NK-92 treated with Interleukin-12 subunit alpha and Interleukin-12 subunit beta, amount 100 ng/mL, for 24 hours (cell line): ENCODE results near the gene EZR.

Source experiments
- DNase-seq: peaks from one replicate; lab custom pipeline; 2025; lab: John Stamatoyannopoulos, UW

EZR gene

GRCh38 chr6:158760618-158761250, 58.4 kb downstream of the EZR start:
- no peak for DNase-seq

GRCh38 chr6:158759966-158760617, 59.1 kb downstream of the EZR start:
- no peak for DNase-seq

GRCh38 chr6:158758941-158759479, 60.2 kb downstream of the EZR start:
- no peak for DNase-seq

- no peak for DNase-seq
These were observed 60.7 kb downstream of the EZR start for GRCh38 chr6:158758451-158758860.

GRCh38 chr6:158757753-158758090, 61.4 kb downstream of the EZR start:
- DNase-seq = no peak

GRCh38 chr6:158756977-158757752, 62.0 kb downstream of the EZR start:
- no peak for DNase-seq

GRCh38 chr6:158756126-158756525, 63.0 kb downstream of the EZR start:
- no peak for DNase-seq

- DNase-seq = no peak
These were observed 63.5 kb downstream of the EZR start for GRCh38 chr6:158755636-158756035.

GRCh38 chr6:158754738-158755137, 64.4 kb downstream of the EZR start:
- DNase-seq = no peak

- no peak for DNase-seq
These were observed 65.4 kb downstream of the EZR start for GRCh38 chr6:158753811-158754210.

- no peak for DNase-seq
These were observed 66.6 kb downstream of the EZR start for GRCh38 chr6:158752613-158753012.

- no peak for DNase-seq
These were observed 67.2 kb downstream of the EZR start for GRCh38 chr6:158751921-158752320.

- no peak for DNase-seq
These were observed 67.9 kb downstream of the EZR start for GRCh38 chr6:158751224-158751623.

GRCh38 chr6:158744986-158745430, 74.2 kb downstream of the EZR start:
- DNase-seq = no peak

GRCh38 chr6:158743033-158743651, 76.0 kb downstream of the EZR start:
- DNase-seq = no peak

GRCh38 chr6:158739673-158740072, 79.5 kb downstream of the EZR start:
- no peak for DNase-seq

GRCh38 chr6:158737710-158738615, 81.2 kb downstream of the EZR start:
- DNase-seq = no peak

GRCh38 chr6:158737082-158737709, 82.0 kb downstream of the EZR start:
- DNase-seq = no peak

GRCh38 chr6:158735009-158735408, 84.2 kb downstream of the EZR start:
- DNase-seq = no peak

- no peak for DNase-seq
These were observed 88.6 kb downstream of the EZR start for GRCh38 chr6:158730541-158730907.
